ENCODE data around the gene N4BP2L2. TPM values are rescaled to one million over a fixed set of nuclear protein-coding genes. Genes with fewer than 3 reads are reported as not detected.
"Not testable (repeated sequence)": the region's sequence is repeated elsewhere in the genome, so short reads cannot be mapped to it uniquely, and the experiment has no call there.

Gene N4BP2L2
- 43.5 TPM for polyA plus RNA-seq (2013, experiment 1 of 2; ENCODE audit: insufficient read length)
- 50.1 TPM for polyA plus RNA-seq (2013, experiment 2 of 2; ENCODE audit: insufficient read length)

DNA sequence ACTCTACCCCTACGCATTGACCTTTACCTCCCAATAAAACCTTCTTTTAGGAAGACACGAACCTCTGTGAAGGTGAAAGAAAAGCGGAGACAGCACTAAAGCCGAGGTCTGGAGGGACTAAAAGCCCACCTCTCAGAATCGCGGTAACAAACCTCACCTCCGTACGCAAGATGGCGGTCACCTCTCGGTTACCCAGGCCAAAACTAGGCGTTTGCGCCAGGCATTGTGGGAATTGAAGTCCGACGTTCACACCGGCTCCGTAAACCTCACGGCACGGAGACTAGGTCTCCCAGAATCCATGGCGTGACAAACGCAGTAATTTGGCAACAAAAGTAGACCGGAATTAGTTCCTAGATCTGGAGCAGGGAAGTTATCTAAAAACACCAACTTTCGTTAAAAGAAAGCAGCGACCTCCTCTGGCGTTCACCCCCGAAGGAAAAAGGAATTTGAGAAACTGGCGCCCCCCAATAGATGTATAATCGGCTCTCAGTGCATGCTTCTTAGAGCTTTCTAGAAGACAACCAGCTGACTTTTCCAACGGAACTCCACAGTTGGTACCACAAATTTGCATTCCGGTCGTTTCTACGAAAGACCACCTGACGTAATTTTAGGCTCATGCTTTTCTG, at the start of gene N4BP2L2:
N4BP2L2 (minus strand) TSS at position 175 of the 626 bp plus-strand sequence. CDS start 1,768 bp downstream, outside the sequence.
- peak; percentile 98 for DNase-seq

DNA sequence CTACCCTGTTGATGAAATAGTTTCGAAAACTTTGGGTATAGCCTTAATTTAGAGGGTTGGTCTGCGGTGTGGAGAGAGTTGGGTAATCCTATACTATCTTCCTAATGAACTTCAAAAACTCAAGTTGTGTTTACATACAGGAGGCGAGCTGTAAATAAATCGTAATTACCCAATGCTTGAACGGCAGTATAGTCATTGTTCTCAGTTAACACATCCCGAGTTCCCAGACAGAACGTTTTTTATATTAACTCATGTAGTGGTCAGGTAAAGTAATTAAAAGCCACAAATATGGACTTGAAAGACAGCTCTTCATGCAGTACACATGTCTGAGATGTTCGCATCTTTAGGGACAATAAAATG, 49.2 kb upstream of the N4BP2L2 start:
- DNase-seq, result no peak

DNA sequence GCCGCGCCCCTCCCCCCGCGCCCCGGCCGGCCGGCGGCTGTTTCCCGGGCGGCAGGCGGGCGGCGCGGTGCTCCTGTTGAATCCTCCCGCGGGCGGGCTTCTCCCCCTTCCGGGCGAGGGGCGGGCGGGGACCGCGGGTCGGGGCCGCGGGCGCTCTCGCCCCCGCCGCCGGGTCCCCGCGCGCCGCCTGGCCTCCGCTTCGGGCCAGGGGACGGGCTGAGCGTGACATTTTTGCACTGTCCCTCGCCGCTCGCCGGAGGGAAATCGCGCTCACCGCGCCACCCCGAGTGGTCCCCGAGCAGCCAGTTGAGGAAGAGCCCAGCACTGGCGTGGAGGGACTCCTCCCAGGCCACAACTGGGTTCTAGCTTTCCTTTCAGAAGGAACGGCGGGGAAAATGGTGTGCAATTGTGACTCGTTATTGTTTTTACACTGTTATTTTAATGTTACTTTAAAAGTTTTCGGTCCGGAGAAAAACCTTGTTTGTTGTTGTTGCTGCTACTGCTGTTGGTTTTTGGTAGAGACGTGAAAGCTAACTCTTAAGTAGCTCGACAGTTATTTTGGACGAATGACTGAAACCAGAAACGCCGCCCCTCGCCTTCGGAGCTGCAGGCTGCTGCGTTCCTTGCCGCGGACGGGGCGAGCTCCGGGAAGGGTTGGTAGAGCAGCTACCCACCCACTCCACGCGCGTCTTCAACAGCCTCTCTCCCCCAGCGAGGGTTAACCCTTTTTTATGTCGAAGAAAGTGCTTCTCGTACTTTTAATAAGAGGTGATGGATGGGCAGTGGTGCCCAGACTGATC, 48.6 kb upstream of the N4BP2L2 start:
- peak; percentile 63 for DNase-seq

DNA sequence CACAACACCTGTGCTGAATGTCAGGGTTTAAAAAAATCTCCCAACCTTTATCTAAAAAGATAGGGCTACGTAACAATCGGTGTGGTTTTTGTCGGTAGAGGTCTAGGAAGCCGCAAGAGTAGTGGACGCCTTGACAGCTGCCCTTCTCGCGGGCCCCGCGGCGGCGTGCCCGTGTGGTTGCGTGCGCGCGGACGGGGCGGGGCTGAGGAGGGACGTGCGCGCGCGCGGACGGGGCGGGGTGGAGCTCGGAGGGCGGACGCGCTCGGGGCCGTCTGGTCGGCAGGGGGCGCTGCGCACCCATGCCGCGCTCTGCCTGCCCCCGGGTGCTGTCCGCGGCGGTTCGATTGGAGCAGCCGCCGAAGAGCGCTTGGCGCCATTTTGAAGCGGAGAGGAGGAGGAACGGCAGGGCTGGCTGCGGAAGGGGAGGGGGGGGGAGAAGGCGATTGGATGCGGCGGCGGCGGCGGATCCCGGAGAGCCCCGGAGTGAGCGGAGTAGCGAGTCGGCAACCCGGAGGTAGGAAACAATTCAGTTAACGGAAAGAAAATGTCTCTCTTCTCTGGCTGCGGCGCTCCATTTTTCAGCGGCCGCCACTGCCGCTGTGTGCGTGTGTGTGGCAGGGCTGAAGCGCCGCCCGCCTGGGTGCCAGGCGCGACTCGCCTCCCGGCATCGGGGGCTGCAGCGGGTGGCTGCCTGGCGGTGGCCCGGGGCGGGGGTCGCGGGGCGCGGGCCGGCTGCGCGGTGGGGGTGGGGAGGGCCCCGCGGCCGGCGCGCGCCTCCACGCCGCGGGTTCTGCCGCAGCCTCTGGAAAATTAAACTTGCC, 47.7 kb upstream of the N4BP2L2 start, which contains the start of gene PDS5B:
PDS5B (plus strand) TSS at position 373 of the 821 bp plus-strand sequence. CDS start 62,321 bp downstream, outside the sequence.
- peak; percentile 95 for DNase-seq

DNA sequence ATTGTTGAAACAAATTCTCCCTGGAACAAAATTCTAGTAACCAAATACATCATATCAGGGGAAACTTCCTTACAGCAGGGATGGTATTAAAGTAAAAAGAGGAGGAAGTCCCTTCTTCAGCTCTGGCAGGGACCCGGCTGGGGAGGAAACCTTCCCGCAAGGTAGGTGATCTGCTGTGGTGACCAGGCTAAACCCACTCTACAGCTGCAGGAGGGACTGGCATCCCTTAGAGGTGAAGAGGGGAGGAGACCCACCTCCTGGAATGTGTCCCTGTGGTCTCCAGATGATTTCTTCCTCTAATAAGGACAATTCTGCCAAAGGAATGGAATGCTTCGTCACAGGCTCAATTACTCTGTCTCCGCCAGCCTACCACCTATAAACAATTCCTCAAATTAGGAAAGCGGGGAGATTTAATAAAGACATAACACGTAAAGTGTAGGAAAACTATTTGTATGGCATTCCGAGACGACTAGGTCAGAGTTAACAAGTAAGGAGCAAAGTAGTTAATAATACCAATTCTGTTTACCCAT, 47.0 kb upstream of the N4BP2L2 start:
- DNase-seq, result peak; percentile 36

DNA sequence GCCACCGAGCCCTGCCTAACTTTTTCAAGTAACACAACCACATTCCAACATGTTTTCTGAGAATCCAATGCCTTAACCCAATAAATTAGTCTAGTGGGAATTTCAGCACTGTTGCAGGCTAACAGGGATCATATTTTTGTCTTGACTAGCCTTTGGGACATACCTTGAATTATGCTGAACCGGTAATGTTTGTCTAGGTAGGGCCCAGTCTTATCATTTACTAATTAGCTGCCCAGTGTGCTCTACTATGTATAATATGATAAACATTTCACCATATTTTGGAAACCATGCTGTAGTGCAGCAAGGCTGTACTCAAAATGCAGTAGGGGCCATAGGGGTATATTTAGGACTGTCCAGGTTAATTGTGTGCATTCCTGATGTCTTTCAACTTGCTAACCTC, 44.4 kb upstream of the N4BP2L2 start:
- DNase-seq, result no peak

DNA sequence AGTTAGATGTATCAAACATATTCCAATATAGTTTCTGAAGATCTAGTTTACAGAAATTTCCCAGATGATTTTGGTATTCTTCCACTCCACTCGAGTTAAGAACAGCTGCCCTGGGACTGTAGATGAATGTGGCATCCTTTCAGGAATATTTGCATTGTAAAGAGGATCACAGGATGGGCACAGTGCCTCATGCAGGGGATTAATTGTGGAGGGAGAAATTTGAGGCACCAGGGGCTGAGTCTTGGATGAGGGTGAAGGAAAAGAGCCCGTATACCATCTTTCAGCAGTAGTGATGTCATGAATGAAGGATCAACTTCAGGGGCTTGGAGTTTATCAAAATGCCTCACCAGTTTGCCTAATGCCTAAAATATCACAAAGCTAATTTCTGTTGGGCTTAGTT, 43.7 kb upstream of the N4BP2L2 start:
- DNase-seq, result no peak

DNA sequence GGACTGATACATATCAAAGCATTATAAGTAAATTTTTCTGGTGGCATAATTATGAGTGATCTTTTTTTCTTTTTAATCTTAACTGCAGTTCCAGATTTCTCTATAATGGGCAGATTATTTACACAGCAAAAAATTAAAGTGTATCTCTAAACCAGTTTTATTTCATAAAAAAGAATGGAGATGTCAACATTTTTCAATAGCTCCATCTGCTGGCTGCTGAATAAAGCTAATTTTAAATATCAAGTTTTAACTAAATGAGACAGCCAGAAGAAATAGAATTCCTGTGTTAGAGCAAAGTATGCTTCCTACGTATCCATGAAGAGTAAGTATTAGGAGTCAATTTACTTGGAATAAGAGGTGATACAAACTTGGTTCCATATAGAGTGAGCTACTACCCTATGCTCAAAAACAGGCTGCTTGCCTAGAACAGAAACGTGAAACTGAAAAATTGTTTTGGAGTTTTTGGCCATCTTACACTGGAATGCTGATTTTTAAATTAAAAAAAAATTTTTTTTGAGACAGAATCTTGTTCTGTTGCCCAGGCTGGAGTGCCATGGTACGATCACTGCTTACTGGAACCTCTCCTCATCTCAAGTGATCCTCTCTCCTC, 42.7 kb upstream of the N4BP2L2 start:
- DNase-seq, result peak; percentile 32

DNA sequence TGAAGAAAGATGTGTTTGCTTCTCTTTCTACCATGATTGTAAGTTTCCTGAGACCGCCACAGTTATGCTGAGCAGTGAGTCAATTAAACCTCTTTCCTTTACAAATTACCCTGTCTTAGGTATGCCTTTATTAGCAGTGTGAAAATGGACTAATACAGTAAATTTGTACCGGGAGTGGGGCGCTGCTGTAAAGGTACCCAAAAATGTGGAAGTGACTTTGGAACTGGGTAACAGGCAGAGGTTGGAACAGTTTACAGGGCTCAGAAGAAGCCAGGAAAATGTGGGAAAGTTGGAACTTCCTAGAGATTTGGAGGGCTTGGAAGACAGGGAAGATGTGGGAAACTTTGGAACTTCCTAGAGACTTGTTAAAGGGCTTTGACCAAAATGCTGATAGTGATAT, 38.4 kb upstream of the N4BP2L2 start:
- DNase-seq, result no peak

DNA sequence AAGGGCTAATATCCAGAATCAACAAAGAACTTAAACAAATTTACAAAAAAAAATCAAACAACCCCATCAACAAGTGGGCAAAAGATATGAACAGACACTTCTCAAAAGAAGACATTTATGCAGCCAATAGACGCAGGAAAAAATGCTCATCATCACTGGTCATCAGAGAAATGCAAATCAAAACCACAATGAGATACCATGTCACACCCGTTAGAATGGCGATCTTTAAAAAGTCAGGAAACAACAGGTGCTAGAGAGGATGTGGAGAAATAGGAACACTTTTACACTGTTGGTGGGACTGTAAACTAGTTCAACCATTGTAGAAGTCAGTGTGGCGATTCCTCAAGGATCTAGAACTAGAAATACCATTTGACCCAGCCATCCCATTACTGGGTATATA, 37.1 kb upstream of the N4BP2L2 start:
- not testable (repeated sequence) for DNase-seq

DNA sequence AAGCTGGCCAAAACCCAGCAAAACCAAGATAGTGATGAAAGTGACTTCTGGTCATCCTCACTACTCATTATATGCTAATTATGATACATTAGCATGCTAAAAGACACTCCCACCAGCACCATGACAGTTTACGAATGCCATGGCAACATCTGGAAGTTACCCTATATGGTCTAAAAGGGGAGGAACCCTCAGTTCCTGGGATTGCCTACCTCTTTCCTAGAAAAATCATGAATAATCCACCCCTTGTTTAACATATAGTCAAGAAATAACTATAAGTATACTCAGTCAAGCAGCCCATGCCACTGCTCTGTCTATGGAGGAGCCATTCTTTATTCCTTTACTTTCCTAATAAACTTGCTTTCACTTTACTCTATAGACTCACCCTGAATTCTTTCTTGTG, 22.2 kb upstream of the N4BP2L2 start:
- DNase-seq, result not testable (repeated sequence)

DNA sequence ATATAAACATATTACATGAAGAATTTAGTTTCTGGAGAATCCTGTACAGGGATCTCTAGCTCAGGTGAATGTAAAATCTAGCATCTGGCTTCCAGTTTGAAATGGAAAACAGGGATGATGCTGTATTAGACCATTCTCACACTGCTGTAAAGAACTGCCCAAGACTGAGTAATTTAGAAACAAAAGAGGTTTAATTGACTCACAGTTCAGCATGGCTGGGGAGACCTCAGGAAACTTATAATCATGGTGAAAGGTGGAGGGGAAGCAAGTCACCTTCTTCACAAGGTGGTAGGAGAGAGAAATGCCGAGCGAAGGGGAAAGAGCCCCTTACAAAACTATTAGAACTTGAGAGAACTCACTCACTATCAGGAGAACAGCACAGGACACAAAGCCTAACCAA, 17.0 kb upstream of the N4BP2L2 start:
- DNase-seq, result no peak

DNA sequence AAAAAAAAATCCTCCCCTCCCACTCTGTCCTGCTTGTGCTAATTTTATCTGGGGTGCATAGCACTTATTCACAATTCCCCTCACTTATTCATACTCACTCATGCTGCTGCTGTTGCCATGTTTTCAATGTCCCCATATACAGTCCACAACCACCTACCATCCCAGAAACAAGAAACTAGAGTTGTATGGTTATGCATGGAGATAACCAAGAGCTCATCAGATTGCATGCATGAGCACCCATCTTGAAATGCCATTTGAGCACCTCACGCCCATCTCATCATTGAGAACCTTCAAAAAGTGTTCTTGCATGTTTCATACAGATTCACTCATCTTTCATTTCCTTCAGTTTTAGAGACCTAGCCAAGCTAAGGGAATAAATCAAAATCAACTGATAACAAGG, 15.1 kb upstream of the N4BP2L2 start:
- no peak for DNase-seq

DNA sequence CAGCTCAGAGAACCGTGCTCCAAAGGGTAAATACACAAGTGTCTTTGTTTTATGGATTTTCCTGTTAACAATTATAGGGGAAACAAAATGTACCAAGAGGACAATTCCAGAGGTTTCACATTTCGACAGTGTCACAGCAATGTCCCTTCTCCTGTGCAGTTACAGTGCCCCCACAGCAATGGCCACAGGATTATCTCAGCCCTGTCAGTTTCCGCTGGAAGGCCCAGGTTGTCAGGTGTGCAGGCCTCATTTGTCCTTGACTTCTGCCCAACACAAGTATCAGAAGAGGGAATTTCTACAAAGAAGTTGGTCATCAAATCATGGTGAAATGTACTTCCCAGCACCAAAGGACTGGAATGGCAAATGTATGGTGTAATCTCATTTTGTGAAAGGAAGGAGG, 11.2 kb upstream of the N4BP2L2 start:
- DNase-seq, result no peak

DNA sequence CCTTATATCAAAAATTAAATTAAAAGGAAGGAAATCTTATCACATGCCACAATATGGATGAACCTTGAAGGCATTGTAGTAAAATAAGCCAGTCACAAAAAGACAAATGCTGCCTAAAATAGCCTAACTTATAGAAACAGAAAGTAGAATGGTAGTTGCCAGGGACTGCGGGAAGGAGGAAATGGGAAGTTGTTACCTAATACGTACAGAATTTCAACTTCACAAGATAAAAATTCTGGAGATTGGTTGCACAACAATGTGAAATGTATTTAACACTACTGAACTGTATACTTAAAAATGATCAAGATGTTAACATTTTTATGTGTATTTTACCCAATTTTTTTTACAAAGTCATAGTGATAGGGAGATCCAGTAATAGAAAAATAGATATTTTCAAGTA, 10.2 kb upstream of the N4BP2L2 start:
- peak; percentile 12 for DNase-seq

DNA sequence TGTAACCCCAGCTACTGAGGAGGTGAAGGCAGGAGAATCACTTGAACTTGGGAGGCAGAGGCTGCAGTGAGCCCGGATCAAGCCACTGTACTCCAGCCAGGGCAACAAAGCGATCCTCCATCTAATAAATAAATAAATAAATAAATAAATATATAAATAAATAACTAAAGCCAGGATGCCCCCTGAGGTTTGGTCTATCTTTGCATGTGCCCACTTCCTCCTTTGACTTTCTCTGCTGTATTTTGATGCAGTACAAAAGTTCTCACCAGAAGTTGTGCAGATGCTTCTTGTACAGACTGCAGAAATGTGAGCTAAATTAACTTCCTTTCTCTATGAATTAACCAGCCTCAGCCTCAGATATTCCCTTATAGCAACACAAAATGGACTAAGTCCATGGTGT, 6.5 kb upstream of the N4BP2L2 start:
- DNase-seq, result no peak

DNA sequence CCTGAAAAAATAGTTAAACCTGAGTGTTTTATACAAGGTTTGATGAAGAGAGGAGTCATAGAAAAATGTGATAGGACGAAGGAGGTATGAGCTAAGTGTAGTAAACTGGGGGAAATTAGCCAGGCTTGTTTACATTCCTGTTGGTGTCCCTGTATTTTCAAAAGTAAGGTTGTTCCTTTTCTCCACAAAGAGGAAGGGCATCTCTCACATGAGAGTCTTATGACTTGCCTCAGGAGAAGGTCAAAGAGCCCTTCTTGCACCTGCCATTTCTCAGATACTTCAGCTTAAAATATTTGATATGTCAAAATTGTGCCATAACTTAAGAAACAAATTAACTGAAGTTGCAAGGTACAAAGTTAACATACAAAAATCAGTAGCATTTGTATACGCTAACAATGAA, 3.6 kb upstream of the N4BP2L2 start:
- no peak for DNase-seq

DNA sequence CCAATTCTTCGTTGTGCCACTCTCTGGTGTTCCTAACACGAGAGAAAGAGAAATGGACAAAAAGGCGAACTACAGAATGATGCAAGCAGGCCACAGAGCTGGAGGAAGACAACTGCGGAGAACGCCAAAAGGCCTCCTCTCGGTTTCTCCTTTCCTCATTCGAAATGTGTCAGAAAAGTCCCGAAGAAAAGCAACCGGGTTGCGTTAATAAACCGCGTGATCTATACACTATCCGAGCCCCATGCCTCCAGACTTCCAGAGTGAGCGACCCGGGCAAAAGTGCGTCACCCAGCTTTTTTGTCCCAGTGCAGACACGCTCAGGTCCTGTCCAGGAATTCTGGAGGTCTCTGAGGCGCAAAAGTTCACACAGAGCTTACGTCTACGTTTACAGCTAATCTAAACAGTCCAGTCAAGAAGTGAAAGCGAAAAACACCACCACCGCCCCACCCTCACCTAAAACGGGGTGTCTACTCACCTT, 413 bp downstream of the N4BP2L2 start:
- peak; percentile 43 for DNase-seq

DNA sequence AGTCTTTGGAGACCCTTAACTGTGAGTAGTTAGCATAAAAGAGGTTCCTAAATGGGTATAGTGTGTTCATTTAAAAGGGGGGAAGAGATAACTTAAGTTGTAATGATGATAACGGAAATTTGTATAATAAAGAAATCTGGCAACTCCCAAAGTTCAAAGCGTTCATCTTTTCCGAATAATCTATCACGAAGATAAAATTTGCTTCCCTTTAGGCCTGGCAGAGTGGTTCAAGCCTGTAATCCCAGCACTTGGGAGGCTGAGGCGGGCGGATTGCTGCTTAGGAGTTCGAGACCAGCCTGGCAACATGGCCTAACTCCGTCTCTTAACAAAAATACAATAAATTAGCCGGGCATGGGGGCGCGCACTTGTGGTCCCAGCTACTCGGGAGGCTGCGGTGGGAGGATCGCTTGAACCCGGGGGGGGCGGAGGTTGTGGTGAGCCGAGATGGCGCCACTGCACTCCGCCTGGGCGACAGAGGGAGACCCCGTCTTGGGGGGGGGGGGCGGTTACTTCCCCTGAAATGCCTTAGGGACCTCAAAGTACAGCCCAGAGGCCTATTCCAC, 934 bp downstream of the N4BP2L2 start:
- DNase-seq, result peak; percentile 7

DNA sequence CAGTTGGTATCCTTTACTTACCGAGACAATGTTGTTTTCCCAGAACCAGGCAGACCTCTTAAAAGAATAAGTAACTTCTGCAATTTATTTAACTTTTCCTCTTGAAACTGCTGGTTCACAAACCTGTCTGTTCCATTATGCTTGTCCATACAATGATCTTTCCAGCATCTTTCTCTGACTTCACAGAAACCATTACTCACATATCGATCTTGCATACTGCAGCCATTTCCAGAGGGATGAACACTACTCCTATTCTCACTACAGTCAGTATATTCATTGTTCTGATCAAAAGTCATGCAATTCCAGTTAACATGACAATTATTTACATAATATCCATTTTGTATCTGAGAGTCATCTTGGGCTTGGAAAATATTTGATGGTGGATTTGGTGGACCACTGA, 2.8 kb downstream of the N4BP2L2 start:
- no peak for DNase-seq

DNA sequence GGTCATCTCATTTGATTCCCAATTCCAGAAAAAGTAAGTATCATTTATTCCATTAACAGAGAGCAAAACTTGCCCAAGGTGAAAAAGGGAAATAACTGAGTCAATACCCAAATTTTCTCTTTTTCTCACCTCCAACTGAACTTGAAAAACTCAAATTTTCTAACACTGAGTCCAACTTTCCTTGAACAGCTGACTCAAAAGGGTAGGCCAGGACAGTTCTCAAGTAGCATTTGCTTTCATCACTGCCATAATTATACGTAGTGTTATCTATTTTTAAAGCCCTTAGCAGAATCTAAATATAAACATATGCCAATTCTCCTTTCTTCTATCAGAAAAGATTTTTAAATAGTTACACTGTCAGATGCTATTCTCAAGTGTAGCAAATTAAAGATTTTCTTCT, 3.5 kb downstream of the N4BP2L2 start:
- DNase-seq, result no peak

DNA sequence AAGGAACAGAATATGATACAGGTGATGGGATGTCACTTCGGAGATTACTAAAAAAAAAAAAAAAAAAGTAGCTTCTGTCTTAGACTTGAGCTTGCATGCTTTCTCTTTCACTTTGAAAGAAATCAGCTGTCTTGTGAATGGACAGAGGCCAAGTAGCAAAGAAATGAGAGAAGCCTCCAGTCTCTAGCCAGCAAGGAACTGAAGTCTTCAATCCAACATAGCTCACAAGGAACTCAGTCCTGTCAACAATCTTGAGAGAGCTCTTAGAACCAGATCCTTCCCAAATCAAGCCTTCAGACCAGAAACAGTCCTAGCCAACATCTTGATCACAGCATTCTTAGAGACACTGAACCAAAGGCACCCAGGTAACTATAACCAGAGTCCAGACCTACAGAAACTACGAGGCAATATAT, 7.7 kb downstream of the N4BP2L2 start:
- DNase-seq, result peak; percentile 40

All from fibroblast of skin of back (primary cell).